IMR-90 (cell line): ENCODE results near the gene PCDHGA5.

ENCODE experiments used
- BHLHE40 ChIP-seq: fragments of 150-350 bp; IDR thresholded peaks from 2 replicates; pipeline ENCODE4 v1.6.1; 2016; ENCODE audit warnings: mild to moderate bottlenecking, low read depth, low read length
- CEBPB ChIP-seq: IDR thresholded peaks from 2 replicates; pipeline ENCODE4 v1.6.1; 2012; ENCODE audit warnings: low read depth, low read length, improper control_type of control experiment
- CHD1 ChIP-seq: IDR thresholded peaks from 2 replicates; pipeline ENCODE4 v1.6.1; 2012; ENCODE audit warnings: low read depth, low read length, improper control_type of control experiment
- CTCF ChIP-seq: conservative IDR thresholded peaks from 2 replicates; pipeline ENCODE4 v1.5.1; 2012; ENCODE audit warnings: mild to moderate bottlenecking, low read depth, low read length, improper control_type of control experiment
- ELK1 ChIP-seq: fragments of 150-350 bp; IDR thresholded peaks from 2 replicates; pipeline ENCODE4 v1.6.1; 2016; ENCODE audit warnings: low read depth, mild to moderate bottlenecking, low read length, moderate library complexity, borderline replicate concordance
- FOS ChIP-seq: fragments of 150-350 bp; IDR thresholded peaks from 2 replicates; pipeline ENCODE4 v1.6.1; 2016; ENCODE audit warnings: low read depth, low read length
- MAZ ChIP-seq: IDR thresholded peaks from 2 replicates; pipeline ENCODE4 v1.6.1; 2012; ENCODE audit warnings: low read depth, mild to moderate bottlenecking, low read length, improper control_type of control experiment, moderate library complexity, borderline replicate concordance
- MXI1 ChIP-seq: IDR thresholded peaks from 2 replicates; pipeline ENCODE4 v1.6.1; 2012; ENCODE audit warnings: low read depth, mild to moderate bottlenecking, low read length, moderate library complexity, borderline replicate concordance
- POLR2A ChIP-seq: IDR thresholded peaks from 2 replicates; pipeline ENCODE4 v1.6.1; 2012; ENCODE audit warnings: mild to moderate bottlenecking, low read depth, low read length
- RAD21 ChIP-seq: IDR thresholded peaks from 2 replicates; pipeline ENCODE4 v1.6.1; 2012; ENCODE audit warnings: low read length, improper control_type of control experiment
- RCOR1 ChIP-seq: IDR thresholded peaks from 2 replicates; pipeline ENCODE4 v1.6.1; 2012; ENCODE audit warnings: mild to moderate bottlenecking, low read length, improper control_type of control experiment; ENCODE audit not compliant: insufficient replicate concordance
- RFX5 ChIP-seq: IDR thresholded peaks from 2 replicates; pipeline ENCODE4 v1.8.0; 2012; ENCODE audit warnings: low read depth, mild to moderate bottlenecking, low read length, moderate library complexity
- SMC3 ChIP-seq: fragments of 150-350 bp; IDR thresholded peaks from 2 replicates; pipeline ENCODE4 v1.6.1; 2016; ENCODE audit warnings: low read depth, mild to moderate bottlenecking, antibody characterized with exemption, low read length, moderate library complexity
- USF2 ChIP-seq: fragments of 150-350 bp; IDR thresholded peaks from 2 replicates; pipeline ENCODE4 v1.6.1; 2017; ENCODE audit warnings: mild to moderate bottlenecking, antibody characterized with exemption, low read length, low read depth

GRCh38 chr5:141343953-141344463 is 20.0 kb upstream of the PCDHGA5 start:
- TF ChIP-seq RAD21: no peak
- no peak for TF ChIP-seq SMC3
- no peak for TF ChIP-seq CTCF
- TF ChIP-seq BHLHE40: no peak
- no peak for TF ChIP-seq CHD1
- no peak for TF ChIP-seq CEBPB
- no peak for TF ChIP-seq MAZ
- no peak for TF ChIP-seq POLR2A
- no peak for TF ChIP-seq ELK1
- TF ChIP-seq USF2: no peak
- no peak for TF ChIP-seq FOS
- TF ChIP-seq RFX5: no peak
- no peak for TF ChIP-seq RCOR1
- TF ChIP-seq MXI1: no peak
